IPS-18c (cell line): ENCODE data around the gene ATP1A4.
"Not testable (repeated sequence)": the region's sequence is repeated elsewhere in the genome, so short reads cannot be mapped to it uniquely, and the experiment has no call there.

ENCODE experiments used
- H3K4me3 ChIP-seq: 2 replicates; pipeline ENCODE4 v1.7.0; 2013; ENCODE audit warnings: low read depth, mild to moderate bottlenecking, low read length, moderate library complexity; ENCODE audit not compliant: insufficient read depth
- H3K9me3 ChIP-seq: one replicate; pipeline ENCODE4 v1.6.1; 2013; ENCODE audit warnings: mild to moderate bottlenecking, low read length, moderate library complexity; ENCODE audit not compliant: control insufficient read depth, insufficient read depth

The ATP1A4 gene

DNA sequence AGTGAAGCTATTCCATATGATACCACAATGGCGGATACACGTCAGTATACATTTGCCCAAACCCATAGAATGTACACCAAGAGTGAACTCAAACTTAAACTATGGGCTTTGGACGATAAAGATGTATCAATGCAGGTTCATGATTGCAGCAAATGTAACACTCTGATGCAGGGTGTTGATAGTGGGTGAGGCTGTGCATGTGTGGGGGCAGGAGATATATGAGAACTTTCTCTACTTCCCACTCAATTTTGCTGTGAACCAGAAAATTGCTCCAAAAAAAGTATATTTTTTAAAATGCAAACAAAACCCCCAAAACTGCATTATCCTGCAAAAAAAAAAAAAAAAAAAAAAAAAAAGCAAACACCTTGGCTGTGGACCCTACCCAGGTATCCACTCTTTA lies 32.5 kb upstream of the ATP1A4 start:
- Histone ChIP-seq H3K4me3 (no peak overlapping the region), H3K9me3 (peaks cover 2% of the 10 kb centered on the region)

- no peak overlapping the region for H3K4me3 ChIP-seq
Measured at GRCh38 chr1:160120797-160121196, 30.6 kb upstream of the ATP1A4 start.

GRCh38 chr1:160121388-160121787 lies 30.0 kb upstream of the ATP1A4 start:
- no peak overlapping the region for H3K4me3 ChIP-seq
- peaks cover 2% of the 10 kb centered on the region for H3K9me3 ChIP-seq

More at GRCh38 chr1:160120797-160121196, 30.6 kb upstream of the ATP1A4 start:
- peaks cover 2% of the 10 kb centered on the region for H3K9me3 ChIP-seq

GRCh38 chr1:160122978-160123495 lies 28.4 kb upstream of the ATP1A4 start:
- H3K4me3 ChIP-seq, result no peak overlapping the region
- no peaks in the 10 kb centered on the region for H3K9me3 ChIP-seq

DNA sequence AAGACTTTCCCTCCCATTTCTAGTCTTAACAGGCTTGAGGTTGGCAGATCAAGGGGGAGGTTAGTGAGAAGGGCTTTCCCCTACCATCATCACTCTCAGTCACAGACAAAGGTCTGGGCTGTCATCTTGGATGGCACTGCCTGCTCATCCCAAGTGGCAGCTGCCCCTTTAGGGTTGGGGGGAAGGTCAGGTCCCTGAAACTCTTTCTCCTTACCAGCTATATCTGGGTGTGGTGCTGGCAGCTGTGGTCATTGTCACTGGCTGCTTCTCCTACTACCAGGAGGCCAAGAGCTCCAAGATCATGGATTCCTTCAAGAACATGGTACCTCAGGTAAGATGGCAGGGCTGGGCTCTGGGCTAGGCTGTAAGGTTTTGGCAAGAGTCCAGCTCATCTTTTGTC lies 27.7 kb upstream of the ATP1A4 start:
- no peaks in the 10 kb centered on the region for H3K9me3 ChIP-seq
- no peak overlapping the region for H3K4me3 ChIP-seq

- Histone ChIP-seq H3K4me3 (no peak overlapping the region), H3K9me3 (no peaks in the 10 kb centered on the region)
Measured at GRCh38 chr1:160124705-160125478, 26.5 kb upstream of the ATP1A4 start.

GRCh38 chr1:160125746-160126145 lies 25.7 kb upstream of the ATP1A4 start:
- no peaks in the 10 kb centered on the region for H3K9me3 ChIP-seq
- H3K4me3 ChIP-seq, result no peak overlapping the region

GRCh38 chr1:160126342-160126741 lies 25.1 kb upstream of the ATP1A4 start:
- not testable (repeated sequence) for H3K4me3 ChIP-seq

DNA sequence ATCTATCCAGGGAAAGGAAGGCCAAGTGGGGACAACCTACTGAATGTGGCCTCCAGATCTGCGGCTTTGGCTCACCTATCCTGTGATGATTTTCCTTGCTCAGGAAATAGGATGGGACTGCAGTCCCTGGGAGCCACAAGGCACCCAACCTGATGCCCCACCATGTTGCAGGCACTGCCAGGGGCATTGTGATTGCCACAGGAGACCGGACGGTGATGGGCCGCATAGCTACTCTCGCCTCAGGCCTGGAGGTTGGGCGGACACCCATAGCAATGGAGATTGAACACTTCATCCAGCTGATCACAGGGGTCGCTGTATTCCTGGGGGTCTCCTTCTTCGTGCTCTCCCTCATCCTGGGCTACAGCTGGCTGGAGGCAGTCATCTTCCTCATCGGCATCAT lies 24.0 kb upstream of the ATP1A4 start:
- no peak overlapping the region for H3K4me3 ChIP-seq
- H3K9me3 ChIP-seq, result no peaks in the 10 kb centered on the region

More at GRCh38 chr1:160126342-160126741, 25.1 kb upstream of the ATP1A4 start:
- not testable (repeated sequence) for H3K9me3 ChIP-seq

- no peaks in the 10 kb centered on the region for H3K9me3 ChIP-seq
Measured at GRCh38 chr1:160127865-160128523, 23.4 kb upstream of the ATP1A4 start.

DNA sequence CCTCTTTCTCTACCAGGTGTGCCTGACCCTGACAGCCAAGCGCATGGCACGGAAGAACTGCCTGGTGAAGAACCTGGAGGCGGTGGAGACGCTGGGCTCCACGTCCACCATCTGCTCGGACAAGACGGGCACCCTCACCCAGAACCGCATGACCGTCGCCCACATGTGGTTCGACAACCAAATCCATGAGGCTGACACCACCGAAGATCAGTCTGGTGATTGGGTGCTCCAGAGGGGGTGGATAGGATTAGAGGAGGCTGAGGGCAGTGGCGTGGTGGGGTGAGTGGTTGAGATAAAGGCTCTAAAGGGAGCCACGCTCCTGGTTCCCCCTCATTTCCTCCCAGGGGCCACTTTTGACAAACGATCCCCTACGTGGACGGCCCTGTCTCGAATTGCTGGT lies 22.8 kb upstream of the ATP1A4 start:
- no peak overlapping the region for H3K4me3 ChIP-seq
- no peaks in the 10 kb centered on the region for H3K9me3 ChIP-seq

More at GRCh38 chr1:160127865-160128523, 23.4 kb upstream of the ATP1A4 start:
- H3K4me3 ChIP-seq, result no peak overlapping the region

- H3K4me3 ChIP-seq, result no peak overlapping the region
Measured at GRCh38 chr1:160129046-160129445, 22.4 kb upstream of the ATP1A4 start.

GRCh38 chr1:160129558-160129957 lies 21.8 kb upstream of the ATP1A4 start:
- Histone ChIP-seq H3K4me3 (no peak overlapping the region), H3K9me3 (no peaks in the 10 kb centered on the region)

More at GRCh38 chr1:160129046-160129445, 22.4 kb upstream of the ATP1A4 start:
- H3K9me3 ChIP-seq, result no peaks in the 10 kb centered on the region

DNA sequence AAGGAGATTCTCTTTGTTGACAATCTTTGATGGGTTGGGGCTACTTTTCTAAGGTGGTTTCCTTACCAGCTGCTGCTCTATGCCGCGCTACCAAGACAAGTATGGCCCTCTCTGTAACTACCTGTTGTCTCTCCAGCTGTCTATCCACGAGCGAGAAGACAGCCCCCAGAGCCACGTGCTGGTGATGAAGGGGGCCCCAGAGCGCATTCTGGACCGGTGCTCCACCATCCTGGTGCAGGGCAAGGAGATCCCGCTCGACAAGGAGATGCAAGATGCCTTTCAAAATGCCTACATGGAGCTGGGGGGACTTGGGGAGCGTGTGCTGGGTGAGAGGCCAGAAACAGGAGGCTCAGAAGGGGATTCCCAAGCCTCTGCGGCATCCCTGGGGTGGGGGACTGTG lies 21.4 kb upstream of the ATP1A4 start:
- no peaks in the 10 kb centered on the region for H3K9me3 ChIP-seq
- no peak overlapping the region for H3K4me3 ChIP-seq

GRCh38 chr1:160130486-160130885 lies 20.9 kb upstream of the ATP1A4 start:
- Histone ChIP-seq H3K9me3 (no peaks in the 10 kb centered on the region), H3K4me3 (no peak overlapping the region)

DNA sequence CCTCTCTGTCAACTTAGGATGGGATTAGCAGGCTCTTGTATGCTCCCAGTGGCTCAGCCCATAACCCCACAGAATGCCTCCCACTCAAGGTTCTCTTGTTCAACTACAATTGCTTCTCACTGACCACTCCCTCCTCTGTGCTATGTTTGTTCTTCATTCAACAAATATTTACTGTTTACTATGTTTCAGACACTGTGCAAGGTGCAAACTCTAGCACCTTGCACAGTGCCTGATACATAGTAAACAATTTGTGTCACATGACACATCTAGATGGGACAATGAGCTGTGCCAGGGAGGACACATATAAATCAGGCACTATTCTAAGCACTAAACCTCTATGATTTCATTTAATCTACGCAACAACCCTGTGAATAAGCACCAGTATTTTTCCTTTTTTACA lies 20.5 kb upstream of the ATP1A4 start:
- no peak overlapping the region for H3K4me3 ChIP-seq
- no peaks in the 10 kb centered on the region for H3K9me3 ChIP-seq

- no peak overlapping the region for H3K4me3 ChIP-seq
- no peaks in the 10 kb centered on the region for H3K9me3 ChIP-seq
Measured at GRCh38 chr1:160131803-160132565, 19.4 kb upstream of the ATP1A4 start.
